NCI-H774 (cell line): ENCODE measurements around the gene OR52B2.
"Not testable (repeated sequence)": the region's sequence is repeated elsewhere in the genome, so short reads cannot be mapped to it uniquely, and the experiment has no call there.

Experiments
- DNase-seq: peaks from one replicate; lab custom pipeline; 2025; lab: John Stamatoyannopoulos, UW

Gene OR52B2

DNA sequence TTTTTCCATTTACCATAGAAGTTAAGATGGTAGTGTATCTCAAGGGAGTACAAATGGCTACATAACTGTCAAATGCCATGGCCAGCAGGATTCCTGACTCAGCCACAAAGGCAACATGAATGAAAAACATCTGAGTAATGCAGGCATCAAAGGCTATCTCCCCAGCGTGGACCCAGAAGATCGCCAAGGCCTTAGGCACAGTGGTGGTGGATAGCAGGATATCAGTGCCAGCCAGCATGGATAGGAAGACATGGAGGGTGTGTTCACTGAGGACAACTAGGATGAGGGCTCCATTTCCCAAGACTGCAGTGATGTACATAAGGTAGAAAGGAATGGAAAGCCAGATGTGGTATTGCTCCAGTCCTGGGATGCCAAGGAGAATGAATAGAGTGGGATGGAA lies 18.0 kb downstream of the OR52B2 start:
- no peak for DNase-seq

DNA sequence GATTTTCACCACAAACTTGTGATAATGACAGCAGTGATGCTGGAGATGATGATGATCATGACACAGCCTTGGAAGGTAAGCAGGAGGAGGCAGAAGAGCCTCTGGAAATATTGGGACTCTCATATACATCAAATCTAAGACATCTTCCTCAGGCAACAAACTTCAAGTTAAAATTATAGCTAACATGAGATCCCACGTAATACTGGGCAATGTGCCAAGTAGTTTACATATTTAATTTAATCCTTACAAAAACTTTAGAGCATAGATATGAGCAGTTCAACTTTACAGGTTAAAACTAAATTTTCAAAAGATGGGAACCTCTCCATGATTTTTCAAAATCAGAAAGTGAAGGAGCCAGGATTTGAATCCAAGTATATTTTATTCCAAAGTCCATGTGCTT lies 19.0 kb downstream of the OR52B2 start:
- no peak for DNase-seq

DNA sequence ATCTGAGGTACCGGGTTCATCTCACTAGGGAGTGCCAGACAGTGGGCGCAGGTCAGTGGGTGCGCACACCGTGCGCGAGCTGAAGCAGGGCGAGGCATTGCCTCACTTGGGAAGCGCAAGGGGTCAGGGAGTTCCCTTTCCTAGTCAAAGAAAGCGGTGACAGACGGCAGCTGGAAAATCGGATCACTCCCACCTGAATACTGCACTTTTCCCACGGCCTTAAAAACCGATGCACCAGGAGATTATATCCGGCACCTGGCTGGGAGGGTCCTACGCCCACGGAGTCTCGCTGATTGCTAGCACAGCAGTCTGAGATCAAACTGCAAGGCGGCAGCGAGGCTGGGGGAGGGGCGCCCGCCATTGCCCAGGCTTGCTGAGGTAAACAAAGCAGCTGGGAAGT lies 26.4 kb downstream of the OR52B2 start:
- DNase-seq: not testable (repeated sequence)

DNA sequence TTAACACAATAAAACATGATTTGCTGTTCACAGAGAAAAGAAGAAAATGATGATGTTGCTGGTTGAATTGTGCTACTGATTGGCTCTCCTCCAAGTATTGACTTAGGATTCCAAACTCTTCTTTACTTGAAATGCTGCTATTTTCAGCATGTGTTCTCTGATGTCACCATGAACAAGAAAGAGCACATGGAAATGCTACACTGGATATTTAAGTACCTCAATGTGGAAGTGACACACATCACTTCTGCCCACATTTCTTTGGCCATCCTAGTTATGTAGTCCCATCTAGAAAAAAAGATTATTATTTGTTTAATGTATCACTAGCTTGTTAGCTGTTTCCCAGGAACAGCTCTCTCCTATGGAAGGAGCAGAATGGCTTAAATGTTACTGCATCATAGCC lies 27.2 kb downstream of the OR52B2 start:
- no peak for DNase-seq

GRCh38 chr11:6135936-6136335 lies 34.2 kb downstream of the OR52B2 start:
- DNase-seq: not testable (repeated sequence)

GRCh38 chr11:6132431-6132830 lies 37.7 kb downstream of the OR52B2 start:
- DNase-seq: no peak

- DNase-seq: no peak
Observed at GRCh38 chr11:6129635-6130034, 40.5 kb downstream of the OR52B2 start.

- DNase-seq: no peak
Observed at GRCh38 chr11:6129011-6129410, 41.1 kb downstream of the OR52B2 start.

GRCh38 chr11:6127881-6128280 lies 42.2 kb downstream of the OR52B2 start:
- DNase-seq: no peak

GRCh38 chr11:6124245-6124644 lies 45.9 kb downstream of the OR52B2 start:
- DNase-seq: no peak
